ENCODE data around the gene UPF1.

UPF1 gene

DNA sequence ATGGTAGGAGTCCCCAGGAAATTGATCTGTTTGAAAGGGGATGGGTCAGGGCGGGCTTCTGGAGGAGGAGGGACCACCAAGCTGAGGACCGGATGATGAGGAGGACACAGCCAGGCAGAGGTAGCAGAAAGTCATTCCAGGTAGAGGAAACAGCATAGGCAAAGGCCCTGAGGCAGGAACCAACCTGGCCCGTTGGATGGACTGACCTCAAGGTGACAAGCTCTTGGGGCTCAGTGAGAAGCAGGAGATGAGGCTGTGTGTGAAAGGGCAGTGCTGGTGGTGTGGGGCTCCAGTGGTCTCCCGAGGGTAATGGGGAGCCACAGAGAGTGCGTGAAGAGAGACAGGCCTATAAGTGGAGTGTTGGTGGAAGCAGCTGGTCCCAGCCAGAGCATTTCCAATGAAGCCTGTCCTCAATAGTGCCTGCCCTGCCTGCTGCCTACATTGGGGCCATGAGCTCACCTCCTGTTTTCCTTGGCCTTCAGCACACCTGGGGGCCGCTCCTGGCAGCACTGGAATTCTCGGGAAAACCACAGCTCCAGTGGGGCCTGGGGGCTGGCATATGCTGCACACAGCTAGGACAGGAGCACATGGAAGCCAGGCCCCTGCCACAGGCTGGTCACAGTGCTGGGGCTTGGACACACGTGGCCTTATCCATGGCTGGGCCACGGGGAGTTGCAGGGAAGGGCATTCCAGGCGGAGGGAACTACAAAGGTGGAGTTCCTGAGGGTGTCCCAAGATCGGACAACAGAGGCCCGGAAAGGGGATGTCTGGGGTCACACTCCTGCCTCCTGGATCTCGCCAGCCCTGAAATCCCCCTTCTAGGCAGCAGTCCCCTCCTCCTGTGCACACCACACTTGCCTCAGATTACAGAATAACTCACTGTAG lies 38.4 kb upstream of the UPF1 start:
- no peak for DNase-seq (ENCODE audit: low read depth)
- H3K4me3 ChIP-seq (ENCODE audit: low read length) = no peak overlapping the region
- TF ChIP-seq, protein P1, sequence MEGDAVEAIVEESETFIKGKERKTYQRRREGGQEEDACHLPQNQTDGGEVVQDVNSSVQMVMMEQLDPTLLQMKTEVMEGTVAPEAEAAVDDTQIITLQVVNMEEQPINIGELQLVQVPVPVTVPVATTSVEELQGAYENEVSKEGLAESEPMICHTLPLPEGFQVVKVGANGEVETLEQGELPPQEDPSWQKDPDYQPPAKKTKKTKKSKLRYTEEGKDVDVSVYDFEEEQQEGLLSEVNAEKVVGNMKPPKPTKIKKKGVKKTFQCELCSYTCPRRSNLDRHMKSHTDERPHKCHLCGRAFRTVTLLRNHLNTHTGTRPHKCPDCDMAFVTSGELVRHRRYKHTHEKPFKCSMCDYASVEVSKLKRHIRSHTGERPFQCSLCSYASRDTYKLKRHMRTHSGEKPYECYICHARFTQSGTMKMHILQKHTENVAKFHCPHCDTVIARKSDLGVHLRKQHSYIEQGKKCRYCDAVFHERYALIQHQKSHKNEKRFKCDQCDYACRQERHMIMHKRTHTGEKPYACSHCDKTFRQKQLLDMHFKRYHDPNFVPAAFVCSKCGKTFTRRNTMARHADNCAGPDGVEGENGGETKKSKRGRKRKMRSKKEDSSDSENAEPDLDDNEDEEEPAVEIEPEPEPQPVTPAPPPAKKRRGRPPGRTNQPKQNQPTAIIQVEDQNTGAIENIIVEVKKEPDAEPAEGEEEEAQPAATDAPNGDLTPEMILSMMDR (conservative IDR thresholded peaks at IDR 0.05; ENCODE audit: low read length) = no peak

DNA sequence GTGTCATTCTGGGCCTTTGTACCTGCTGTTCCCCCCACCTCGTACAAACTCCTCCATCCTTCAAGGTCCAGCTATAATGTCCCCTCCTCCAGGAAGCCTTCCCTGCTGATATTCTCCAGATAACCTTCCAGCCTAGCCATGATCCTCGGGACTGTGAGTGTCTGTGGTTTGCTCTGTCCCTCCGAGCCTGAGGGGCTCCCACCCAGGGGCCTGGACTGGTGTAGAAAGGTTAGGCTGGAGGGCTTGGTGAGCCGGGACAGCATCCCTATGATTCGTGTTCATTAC lies 37.8 kb upstream of the UPF1 start:
- H3K4me3 ChIP-seq (ENCODE audit: low read length) = no peak overlapping the region
- TF ChIP-seq, protein P1 (conservative IDR thresholded peaks at IDR 0.05; ENCODE audit: low read length) = no peak
- DNase-seq (ENCODE audit: low read depth) = no peak

DNA sequence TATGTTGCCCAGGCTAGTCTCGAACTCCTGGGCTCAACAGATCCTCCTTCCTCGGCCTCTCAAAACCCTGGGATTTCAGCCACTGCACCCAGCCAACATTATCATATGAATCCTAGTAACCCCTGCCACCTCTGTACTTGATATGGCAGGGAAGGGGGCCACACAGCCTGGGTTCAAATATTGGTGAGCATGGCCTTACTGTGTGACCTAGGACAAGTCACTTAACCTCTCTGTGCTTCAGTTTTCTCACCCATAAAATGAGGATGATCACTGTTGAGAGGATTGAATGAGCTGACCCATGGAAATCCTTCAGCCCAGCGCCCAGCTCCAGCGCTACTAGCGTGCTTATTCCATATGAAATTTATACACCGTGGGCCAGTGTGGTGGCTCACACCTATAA lies 37.1 kb upstream of the UPF1 start:
- DNase-seq (ENCODE audit: low read depth) = no peak
- TF ChIP-seq, protein P1 (conservative IDR thresholded peaks at IDR 0.05; ENCODE audit: low read length) = no peak
- no peak overlapping the region for H3K4me3 ChIP-seq (ENCODE audit: low read length)

- no peak overlapping the region for H3K4me3 ChIP-seq (ENCODE audit: low read length)
- DNase-seq (ENCODE audit: low read depth) = peak; percentile 42
- TF ChIP-seq, protein P1 (conservative IDR thresholded peaks at IDR 0.05; ENCODE audit: low read length) = no peak
Observed at GRCh38 chr19:18795540-18795939, 36.2 kb upstream of the UPF1 start.

DNA sequence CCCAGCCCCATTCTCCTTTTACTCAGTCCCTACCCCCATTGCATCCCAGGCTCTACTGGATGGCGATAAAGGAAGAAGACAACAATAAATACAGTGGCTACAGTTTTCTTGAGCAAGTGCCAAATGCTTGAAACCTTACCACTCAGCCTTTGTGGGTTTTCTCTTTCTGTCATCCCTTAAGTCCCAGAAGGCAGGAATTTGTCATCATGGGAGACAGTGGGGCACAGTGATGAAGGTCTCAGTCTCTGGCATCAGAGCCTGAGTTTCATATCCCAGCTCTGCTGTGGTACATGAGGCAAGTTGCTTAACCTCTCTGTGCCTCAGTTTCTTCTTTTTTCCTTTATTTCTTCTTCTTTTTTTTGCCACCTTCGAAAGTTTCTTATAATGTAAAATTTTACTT lies 35.5 kb upstream of the UPF1 start:
- DNase-seq (ENCODE audit: low read depth) = no peak
- H3K4me3 ChIP-seq (ENCODE audit: low read length) = no peak overlapping the region
- TF ChIP-seq, protein P1 (conservative IDR thresholded peaks at IDR 0.05; ENCODE audit: low read length) = no peak

DNA sequence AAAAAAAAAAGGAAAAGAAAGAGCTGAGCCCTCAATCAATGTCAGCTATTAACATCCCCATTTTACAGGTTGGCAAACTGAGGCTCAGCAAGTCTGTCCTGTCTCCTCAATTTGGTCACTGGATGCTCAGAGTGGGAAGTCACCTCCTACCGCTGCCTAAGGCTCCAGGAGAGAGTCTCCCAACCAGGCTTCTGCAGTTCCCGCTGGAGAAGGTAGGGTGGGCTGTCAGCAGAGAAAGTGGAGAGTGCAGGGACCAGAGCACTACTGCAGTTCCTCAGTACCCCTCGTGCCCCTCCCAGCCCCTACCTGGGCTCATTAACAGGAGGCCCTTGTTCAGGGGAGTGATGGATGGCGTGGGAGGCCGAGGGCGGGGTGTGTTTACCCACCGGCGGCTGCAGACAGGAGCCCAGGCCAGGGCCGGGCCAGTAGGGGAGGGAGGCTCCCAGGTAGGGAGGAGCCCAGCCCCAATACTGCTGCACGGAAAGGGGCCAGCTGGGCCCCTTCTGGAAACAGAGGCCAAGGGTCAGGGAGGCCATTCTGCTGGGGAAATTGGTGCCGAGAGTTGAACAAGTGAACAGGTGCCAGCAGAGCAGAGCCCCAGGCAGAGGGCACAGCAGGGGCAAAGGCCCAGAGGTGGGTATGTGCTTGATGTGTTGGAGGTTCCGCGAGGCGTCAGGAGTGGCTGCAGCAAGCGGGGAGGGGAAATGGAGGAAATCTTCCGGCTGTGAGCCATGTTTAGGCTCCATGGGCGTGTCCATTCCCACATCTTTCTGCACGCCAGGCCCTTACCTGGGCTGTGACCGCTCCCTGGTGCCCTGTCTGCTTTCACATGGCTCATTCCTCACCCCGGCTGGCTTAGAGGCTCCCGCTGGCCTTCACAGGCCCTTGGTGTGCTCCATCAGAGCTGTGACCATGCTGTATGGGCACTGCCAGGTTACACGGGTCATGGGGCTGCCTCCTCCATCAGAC lies 33.1 kb upstream of the UPF1 start:
- no peak overlapping the region for H3K4me3 ChIP-seq (ENCODE audit: low read length)
- TF ChIP-seq, protein P1 (conservative IDR thresholded peaks at IDR 0.05; ENCODE audit: low read length) = no peak
- no peak for DNase-seq (ENCODE audit: low read depth)
